ENCODE measurements around the gene PNPLA5.

PNPLA5 gene

DNA sequence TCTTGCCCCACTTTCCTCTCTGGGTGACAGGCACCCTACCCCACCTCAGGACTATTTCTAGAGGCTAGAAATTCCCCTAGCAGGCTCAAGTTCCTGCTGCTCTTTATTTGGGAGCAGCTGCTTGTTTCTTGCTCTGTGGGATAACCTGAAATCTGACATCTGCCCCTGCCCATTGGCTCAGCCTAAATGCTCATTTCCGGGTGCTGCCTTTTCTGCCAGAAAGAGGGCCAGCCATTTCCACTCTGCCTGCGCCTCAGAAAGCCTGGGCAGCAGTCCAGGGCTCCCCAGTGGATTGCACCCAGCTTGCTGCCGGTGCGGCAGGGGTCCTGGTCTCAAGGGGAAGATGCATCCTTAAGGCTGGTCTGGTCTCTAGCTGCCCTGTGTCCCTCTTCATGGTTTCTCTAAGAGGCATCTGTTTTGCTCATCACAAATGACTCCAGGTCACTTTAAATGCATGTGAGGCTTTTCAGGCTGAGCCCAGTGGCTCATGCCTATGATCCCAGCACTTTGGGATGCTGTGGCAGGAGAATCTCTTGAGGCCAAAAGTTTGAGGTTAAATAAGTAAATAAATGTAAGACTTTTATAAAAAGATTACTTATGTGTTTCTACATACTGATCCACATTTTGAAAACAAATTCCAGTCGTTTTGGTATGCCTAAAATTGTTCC is 10.3 kb upstream of the PNPLA5 start:
- Histone ChIP-seq H3K4me1 (ENCODE audit: low read length) (no peaks in the 10 kb centered on the region), H3K4me2 (ENCODE audit: low read length) (no peak overlapping the region), H3K27ac (ENCODE audit: low read length) (no peak overlapping the region), H3K9ac (ENCODE audit: low read length) (no peak overlapping the region), H2AFZ (ENCODE audit: low read depth, low read length) (no peak overlapping the region), H3K9me3 (ENCODE audit: insufficient read depth, low read length) (no peaks in the 10 kb centered on the region), H3K79me2 (ENCODE audit: low read length) (no peaks in the 10 kb centered on the region), H3K4me3 (ENCODE audit: low read length) (no peak overlapping the region), H3K36me3 (replicated peaks; ENCODE audit: low read depth, low read length) (no peaks in the 10 kb centered on the region), H3K27me3 (ENCODE audit: low read depth, low read length) (peaks cover 40% of the 10 kb centered on the region), H4K20me1 (ENCODE audit: insufficient read depth, low read length) (no peaks in the 10 kb centered on the region)
- TF ChIP-seq, protein P1, sequence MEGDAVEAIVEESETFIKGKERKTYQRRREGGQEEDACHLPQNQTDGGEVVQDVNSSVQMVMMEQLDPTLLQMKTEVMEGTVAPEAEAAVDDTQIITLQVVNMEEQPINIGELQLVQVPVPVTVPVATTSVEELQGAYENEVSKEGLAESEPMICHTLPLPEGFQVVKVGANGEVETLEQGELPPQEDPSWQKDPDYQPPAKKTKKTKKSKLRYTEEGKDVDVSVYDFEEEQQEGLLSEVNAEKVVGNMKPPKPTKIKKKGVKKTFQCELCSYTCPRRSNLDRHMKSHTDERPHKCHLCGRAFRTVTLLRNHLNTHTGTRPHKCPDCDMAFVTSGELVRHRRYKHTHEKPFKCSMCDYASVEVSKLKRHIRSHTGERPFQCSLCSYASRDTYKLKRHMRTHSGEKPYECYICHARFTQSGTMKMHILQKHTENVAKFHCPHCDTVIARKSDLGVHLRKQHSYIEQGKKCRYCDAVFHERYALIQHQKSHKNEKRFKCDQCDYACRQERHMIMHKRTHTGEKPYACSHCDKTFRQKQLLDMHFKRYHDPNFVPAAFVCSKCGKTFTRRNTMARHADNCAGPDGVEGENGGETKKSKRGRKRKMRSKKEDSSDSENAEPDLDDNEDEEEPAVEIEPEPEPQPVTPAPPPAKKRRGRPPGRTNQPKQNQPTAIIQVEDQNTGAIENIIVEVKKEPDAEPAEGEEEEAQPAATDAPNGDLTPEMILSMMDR (IDR thresholded peaks at IDR 0.05; ENCODE audit: low read depth, low read length): no peak
- TF ChIP-seq EZH2phosphoT487 (IDR thresholded peaks at IDR 0.05; ENCODE audit: low read depth): no peak

DNA sequence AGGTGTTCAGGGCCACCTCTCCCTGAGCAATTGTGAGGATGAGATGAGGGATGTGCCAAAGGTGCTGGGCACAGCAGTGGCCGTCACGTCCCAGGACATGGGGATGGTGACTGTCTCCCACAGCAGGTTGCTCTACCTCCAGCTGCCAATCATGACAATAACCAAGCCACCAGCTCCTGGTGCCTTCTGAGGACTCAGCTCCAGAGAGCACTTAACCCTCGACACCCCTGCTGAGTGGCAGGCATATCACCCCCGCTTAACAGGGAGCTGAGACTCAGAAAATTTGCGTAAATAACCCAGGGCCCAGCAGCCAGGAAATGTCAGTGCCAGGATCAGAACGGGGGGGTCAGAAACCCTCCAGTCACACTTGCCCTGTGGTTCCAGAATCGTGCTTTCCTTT is 8.4 kb upstream of the PNPLA5 start:
- no peaks in the 10 kb centered on the region for H3K9me3 ChIP-seq (ENCODE audit: insufficient read depth, low read length)
- H3K4me1 ChIP-seq (ENCODE audit: low read length): no peaks in the 10 kb centered on the region
- H3K36me3 ChIP-seq (replicated peaks; ENCODE audit: low read depth, low read length): no peaks in the 10 kb centered on the region
- H3K79me2 ChIP-seq (ENCODE audit: low read length): no peaks in the 10 kb centered on the region
- H3K4me3 ChIP-seq (ENCODE audit: low read length): no peak overlapping the region
- no peak overlapping the region for H2AFZ ChIP-seq (ENCODE audit: low read depth, low read length)
- no peak for TF ChIP-seq EZH2phosphoT487 (IDR thresholded peaks at IDR 0.05; ENCODE audit: low read depth)
- TF ChIP-seq, protein P1 (IDR thresholded peaks at IDR 0.05; ENCODE audit: low read depth, low read length): no peak
- no peaks in the 10 kb centered on the region for H4K20me1 ChIP-seq (ENCODE audit: insufficient read depth, low read length)
- no peak overlapping the region for H3K4me2 ChIP-seq (ENCODE audit: low read length)
- no peak overlapping the region for H3K9ac ChIP-seq (ENCODE audit: low read length)
- peaks cover 42% of the 10 kb centered on the region for H3K27me3 ChIP-seq (ENCODE audit: low read depth, low read length)
- H3K27ac ChIP-seq (ENCODE audit: low read length): no peak overlapping the region

DNA sequence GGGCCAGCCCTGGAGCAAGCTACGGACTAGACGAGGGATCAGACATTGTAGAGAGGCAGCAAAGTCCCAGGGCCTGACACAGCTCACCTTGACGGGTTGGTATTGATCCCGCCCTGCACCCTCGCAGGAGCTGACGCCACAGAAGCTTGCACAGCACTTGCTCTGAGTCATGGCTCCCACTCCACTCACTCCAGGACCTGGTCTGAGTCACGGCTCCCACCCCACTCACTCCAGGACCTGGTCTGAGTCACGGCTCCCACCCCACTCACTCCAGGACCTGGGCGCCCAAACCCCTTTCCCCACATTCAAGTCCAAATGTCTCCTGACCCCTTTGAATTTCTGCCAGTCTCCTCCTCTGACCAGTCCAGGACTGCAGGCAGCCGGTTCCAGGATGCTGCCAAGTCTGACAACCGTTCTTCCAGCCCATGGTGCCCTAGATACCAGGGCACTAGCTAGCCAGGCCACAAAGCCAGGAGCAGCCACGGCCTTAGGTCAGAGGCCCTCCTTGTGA is 6.0 kb upstream of the PNPLA5 start:
- Histone ChIP-seq H3K36me3 (replicated peaks; ENCODE audit: low read depth, low read length) (no peaks in the 10 kb centered on the region), H2AFZ (ENCODE audit: low read depth, low read length) (no peak overlapping the region), H3K27me3 (ENCODE audit: low read depth, low read length) (peaks cover 49% of the 10 kb centered on the region), H3K27ac (ENCODE audit: low read length) (no peak overlapping the region), H3K4me2 (ENCODE audit: low read length) (no peak overlapping the region), H3K4me3 (ENCODE audit: low read length) (no peak overlapping the region), H3K9me3 (ENCODE audit: insufficient read depth, low read length) (no peaks in the 10 kb centered on the region), H3K79me2 (ENCODE audit: low read length) (no peaks in the 10 kb centered on the region), H3K9ac (ENCODE audit: low read length) (no peak overlapping the region), H4K20me1 (ENCODE audit: insufficient read depth, low read length) (no peaks in the 10 kb centered on the region), H3K4me1 (ENCODE audit: low read length) (no peaks in the 10 kb centered on the region)
- TF ChIP-seq, protein P1 (IDR thresholded peaks at IDR 0.05; ENCODE audit: low read depth, low read length): no peak
- no peak for TF ChIP-seq EZH2phosphoT487 (IDR thresholded peaks at IDR 0.05; ENCODE audit: low read depth)

DNA sequence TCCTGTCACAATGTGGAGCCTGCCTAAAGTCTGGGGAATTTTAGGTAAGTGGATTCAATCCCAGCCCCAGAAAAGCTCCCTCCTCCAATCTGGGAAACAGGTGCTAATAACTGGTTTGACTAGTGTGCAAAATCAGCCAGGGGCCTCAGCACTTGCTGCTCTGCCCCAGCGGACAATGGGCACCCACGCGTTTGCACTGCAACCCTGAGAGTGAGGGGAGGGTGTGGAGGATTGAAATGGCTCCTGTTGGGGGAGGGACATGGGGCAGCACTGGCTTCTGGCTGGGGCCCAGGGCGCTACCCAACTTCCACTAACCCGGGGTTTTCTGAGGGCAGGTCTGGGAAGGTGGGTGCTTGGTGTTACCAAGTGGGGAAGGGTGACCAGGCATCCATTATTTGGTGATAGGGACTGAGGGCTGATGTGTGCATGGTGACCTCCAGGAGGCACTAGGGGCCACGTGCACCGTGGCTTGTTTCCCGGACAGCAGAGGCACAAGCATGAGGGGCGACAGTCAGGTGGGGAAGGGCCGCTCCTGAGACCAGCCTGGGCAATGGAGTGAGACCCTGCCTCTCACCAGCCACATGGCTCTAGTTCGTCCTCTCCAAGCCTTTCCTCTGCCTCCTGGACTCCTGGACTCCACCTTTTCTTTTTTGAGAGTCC is 4.3 kb upstream of the PNPLA5 start:
- Histone ChIP-seq H3K27me3 (ENCODE audit: low read depth, low read length) (peaks cover 38% of the 10 kb centered on the region), H3K9me3 (ENCODE audit: insufficient read depth, low read length) (no peaks in the 10 kb centered on the region), H3K36me3 (replicated peaks; ENCODE audit: low read depth, low read length) (no peaks in the 10 kb centered on the region), H3K4me3 (ENCODE audit: low read length) (no peak overlapping the region), H3K79me2 (ENCODE audit: low read length) (no peaks in the 10 kb centered on the region), H3K27ac (ENCODE audit: low read length) (no peak overlapping the region), H2AFZ (ENCODE audit: low read depth, low read length) (no peak overlapping the region), H4K20me1 (ENCODE audit: insufficient read depth, low read length) (no peaks in the 10 kb centered on the region), H3K9ac (ENCODE audit: low read length) (no peak overlapping the region), H3K4me2 (ENCODE audit: low read length) (no peak overlapping the region), H3K4me1 (ENCODE audit: low read length) (no peaks in the 10 kb centered on the region)
- TF ChIP-seq, protein P1 (IDR thresholded peaks at IDR 0.05; ENCODE audit: low read depth, low read length): no peak
- no peak for TF ChIP-seq EZH2phosphoT487 (IDR thresholded peaks at IDR 0.05; ENCODE audit: low read depth)
